Neural cell (in vitro differentiated cells): ENCODE data around the gene PARD6A.

Source experiments
- CTCF ChIP-seq: fragments of 450-650 bp; IDR thresholded peaks from 2 replicates; pipeline ENCODE4 v1.5.1; 2014; ENCODE audit warnings: antibody characterized with exemption, mild to moderate bottlenecking, moderate library complexity; ENCODE audit not compliant: poor library complexity, severe bottlenecking
- EZH2 ChIP-seq: fragments of 200-600, 300-800 bp; shearing (Covaris generic), sonication (generic); IDR thresholded peaks from 2 replicates; pipeline ENCODE4 v1.6.1; 2014; ENCODE audit warnings: antibody characterized with exemption, low read length, borderline replicate concordance, mild to moderate bottlenecking; ENCODE audit not compliant: insufficient read depth, poor library complexity, severe bottlenecking
- MXI1 ChIP-seq: fragments of 450-650 bp; conservative IDR thresholded peaks from 2 replicates; pipeline ENCODE4 v1.6.1; 2014; ENCODE audit warnings: antibody characterized with exemption, mild to moderate bottlenecking; ENCODE audit not compliant: poor library complexity, severe bottlenecking

GRCh38 chr16:67707790-67708189 lies 47.0 kb downstream of the PARD6A start:
- TF ChIP-seq MXI1 (no peak), CTCF (no peak), EZH2 (no peak)
